GM12875 (cell line): Measurements from ENCODE around the gene PA2G4.
"Not testable (repeated sequence)": the region's sequence is repeated elsewhere in the genome, so short reads cannot be mapped to it uniquely, and the experiment has no call there.

ENCODE experiments used
- H3K4me3 ChIP-seq: one replicate; pipeline ENCODE4 v1.5.1; 2011; ENCODE audit warnings: low read depth, low read length, control low read depth
- TF ChIP-seq, protein P1 (sequence below): IDR thresholded peaks from 2 replicates; pipeline ENCODE4 v1.5.1; 2011; ENCODE audit warnings: low read depth, mild to moderate bottlenecking, control low read depth, inconsistent platforms, low read length, moderate library complexity, borderline replicate concordance; ENCODE audit not compliant: insufficient read depth

The PA2G4 gene

DNA sequence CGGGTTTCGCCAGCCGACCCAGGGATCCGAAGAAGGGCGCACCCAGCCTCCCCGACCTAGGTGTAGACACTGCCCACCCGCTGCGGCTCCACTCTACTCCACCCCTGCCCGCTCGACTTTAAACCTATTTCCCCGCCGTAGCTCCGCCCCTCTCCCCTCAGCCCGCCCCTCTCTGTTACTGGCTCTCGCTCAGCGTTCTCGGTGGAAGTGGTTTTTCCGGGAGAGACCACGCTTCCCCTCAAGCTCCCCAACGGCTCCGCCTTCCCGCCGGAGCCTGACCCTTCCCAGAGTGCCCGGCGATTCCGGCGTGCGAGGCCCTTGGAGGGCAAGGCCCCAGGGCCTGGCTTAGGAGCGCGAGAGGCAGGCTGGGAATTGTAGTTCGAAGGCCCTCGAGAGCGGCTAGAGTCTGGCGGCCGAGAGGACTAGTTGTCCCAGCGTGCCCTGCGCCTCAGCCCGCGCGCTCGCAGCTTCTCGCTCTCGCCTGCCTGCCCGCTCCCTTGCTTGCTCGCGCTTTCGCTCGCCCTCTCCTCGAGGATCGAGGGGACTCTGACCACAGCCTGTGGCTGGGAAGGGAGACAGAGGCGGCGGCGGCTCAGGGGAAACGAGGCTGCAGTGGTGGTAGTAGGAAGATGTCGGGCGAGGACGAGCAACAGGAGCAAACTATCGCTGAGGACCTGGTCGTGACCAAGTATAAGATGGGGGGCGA, at the start of gene PA2G4:
PA2G4 (plus strand) TSS at position 451 of the 706 bp plus-strand sequence; CDS start at position 630, 179 bp downstream.
- TF ChIP-seq, protein P1, sequence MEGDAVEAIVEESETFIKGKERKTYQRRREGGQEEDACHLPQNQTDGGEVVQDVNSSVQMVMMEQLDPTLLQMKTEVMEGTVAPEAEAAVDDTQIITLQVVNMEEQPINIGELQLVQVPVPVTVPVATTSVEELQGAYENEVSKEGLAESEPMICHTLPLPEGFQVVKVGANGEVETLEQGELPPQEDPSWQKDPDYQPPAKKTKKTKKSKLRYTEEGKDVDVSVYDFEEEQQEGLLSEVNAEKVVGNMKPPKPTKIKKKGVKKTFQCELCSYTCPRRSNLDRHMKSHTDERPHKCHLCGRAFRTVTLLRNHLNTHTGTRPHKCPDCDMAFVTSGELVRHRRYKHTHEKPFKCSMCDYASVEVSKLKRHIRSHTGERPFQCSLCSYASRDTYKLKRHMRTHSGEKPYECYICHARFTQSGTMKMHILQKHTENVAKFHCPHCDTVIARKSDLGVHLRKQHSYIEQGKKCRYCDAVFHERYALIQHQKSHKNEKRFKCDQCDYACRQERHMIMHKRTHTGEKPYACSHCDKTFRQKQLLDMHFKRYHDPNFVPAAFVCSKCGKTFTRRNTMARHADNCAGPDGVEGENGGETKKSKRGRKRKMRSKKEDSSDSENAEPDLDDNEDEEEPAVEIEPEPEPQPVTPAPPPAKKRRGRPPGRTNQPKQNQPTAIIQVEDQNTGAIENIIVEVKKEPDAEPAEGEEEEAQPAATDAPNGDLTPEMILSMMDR, result no peak
- H3K4me3 ChIP-seq, result peak within 1 kb of the TSS; percentile 82

DNA sequence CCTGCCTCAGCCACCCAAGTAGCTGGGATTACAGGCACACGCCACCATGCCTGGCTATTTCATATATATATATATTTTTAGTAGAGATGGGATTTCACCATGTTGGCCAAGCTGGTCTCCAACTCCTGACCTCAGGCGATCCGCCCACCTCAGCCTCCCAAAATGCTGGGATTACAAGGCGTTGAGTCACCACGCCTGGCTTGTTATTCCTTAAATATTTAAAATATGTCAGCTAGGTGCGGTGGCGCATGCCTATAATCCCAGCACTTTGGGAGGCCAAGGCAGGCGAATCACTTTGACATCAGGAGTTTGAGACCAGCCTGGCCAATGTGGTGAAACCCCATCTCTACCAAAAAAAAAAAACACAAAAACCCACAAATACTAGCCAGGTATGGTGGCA, 44.4 kb upstream of the PA2G4 start:
- not testable (repeated sequence) for H3K4me3 ChIP-seq

DNA sequence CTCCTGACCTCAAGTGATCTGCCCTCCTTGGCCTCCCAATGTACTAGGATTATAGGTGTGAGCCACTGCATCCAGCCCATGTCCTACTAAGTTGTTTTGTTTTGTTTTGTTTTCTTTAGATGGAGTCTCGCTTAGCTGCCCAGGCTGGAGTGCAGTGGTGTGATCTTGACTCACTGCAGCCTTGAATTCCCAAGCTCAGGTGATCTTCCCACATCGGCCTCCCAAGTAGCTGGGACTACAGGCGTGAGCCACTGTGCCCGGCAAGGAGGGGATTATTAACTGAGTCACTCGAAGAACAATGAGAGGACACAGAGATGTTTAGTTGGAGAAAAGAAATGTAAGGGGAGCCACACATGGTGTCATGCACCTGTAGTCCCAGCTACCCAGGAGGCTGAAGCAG, 42.4 kb upstream of the PA2G4 start:
- no peak overlapping the region for H3K4me3 ChIP-seq
- TF ChIP-seq, protein P1, result no peak

DNA sequence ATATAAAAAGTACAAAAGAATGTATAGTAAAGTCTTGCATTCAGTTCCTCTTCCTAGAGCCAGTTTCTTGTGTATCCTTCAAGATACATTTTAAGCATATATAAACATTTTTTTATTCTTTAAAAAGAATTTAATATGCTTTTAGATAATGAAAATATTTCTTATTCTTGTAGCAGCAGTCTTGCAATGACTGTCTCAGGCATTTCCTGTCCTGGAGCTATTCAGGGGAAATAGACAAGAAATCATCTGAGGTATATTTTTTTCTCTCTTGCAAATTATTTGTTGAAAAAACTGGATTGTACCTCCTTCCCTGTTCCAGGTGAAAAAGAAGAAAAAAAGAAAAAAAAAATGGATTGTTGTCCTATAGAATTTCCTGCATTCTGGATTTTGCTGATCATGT, 41.4 kb upstream of the PA2G4 start:
- TF ChIP-seq, protein P1, result no peak
- no peak overlapping the region for H3K4me3 ChIP-seq

DNA sequence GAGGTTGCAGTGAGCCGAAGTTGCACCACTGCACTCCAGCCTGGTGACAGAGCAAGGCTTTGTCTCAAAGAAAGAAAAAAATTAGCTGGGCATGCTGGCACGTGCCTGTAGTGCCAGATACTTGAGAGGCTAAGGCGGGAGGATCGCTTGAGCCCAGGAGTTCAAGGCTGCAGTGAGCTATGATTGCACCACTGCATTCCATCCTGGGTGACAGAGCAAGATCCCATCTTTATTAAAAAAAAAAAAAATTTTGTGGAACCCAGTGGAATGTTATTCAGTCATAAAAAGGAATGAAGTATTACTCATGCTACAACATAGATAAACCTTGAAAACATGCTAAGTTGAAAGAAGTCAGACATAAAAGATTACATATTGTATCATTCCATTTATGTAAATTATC, 32.7 kb upstream of the PA2G4 start:
- TF ChIP-seq, protein P1, result no peak
- H3K4me3 ChIP-seq, result no peak overlapping the region

DNA sequence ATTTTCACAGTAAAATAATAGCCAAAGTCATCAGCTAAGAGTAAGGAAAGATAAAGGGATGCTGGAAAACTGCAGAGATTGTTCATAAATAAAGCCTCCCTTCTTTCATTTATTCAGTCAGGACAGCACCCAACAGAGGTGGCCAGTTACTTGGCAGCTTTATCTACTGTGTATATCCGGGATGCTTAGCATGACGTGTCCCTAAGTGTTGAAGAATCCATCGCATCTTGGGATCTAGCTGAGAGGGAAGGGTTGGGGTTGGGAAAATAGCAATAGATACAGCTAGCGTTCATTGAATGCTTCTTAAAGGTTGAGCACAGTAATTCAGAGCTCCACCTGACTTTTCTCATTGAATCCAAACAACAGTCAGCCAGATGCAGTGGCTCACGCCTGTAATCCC, 30.0 kb upstream of the PA2G4 start:
- TF ChIP-seq, protein P1, result no peak
- no peak overlapping the region for H3K4me3 ChIP-seq

DNA sequence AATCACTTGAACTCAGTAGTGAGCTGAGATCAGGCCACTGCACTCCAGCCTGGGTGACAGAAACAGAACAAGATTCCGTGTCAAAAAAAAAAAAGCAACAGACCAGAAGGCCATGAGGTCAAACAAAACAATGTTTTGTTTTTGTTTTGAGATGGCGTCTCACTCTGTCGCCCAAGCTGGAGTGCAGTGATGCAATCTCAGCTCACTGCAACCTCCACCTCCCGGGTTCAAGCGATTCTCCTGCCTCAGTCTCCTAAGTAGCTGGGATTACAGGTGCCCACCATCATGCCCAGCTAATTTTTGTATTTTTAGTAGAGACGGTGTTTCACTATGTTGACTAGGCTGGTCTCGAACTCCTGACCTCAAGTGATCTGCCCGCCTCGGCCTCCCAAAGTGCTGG, 26.4 kb upstream of the PA2G4 start:
- not testable (repeated sequence) for H3K4me3 ChIP-seq

DNA sequence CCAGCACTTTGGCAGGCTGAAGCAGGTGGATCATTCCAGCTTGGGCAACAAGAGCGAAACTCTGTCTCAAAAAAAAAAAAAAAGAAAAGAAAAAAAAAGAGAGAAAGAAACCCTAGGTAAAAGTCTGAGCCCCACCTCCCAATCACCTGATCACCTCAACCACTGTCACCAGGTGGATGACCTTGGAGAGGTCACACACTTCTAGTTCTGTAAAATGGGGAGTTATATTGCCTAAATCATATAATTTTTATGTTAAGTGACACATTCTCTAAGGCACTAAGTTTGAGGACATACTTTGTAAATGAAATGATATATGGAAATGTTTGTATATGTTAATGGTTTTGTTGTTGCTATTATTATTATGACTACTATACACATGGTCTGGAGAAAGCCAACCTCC, 25.9 kb upstream of the PA2G4 start:
- TF ChIP-seq, protein P1, result no peak
- no peak overlapping the region for H3K4me3 ChIP-seq
